ENCODE results near the gene DMAC2. TPM values are rescaled to one million over a fixed set of nuclear protein-coding genes. Genes with fewer than 3 reads are reported as not detected.
"Not testable (repeated sequence)": the region's sequence is repeated elsewhere in the genome, so short reads cannot be mapped to it uniquely, and the experiment has no call there.

Gene DMAC2
- total RNA-seq, 1 donor from 2014 or later = 33.3 TPM

GRCh38 chr19:41435936-41436673 is 3.6 kb downstream of the DMAC2 start:
- Mint-ChIP-seq H3K27me3 (ENCODE audit: unreplicated experiment) (no peaks in the 10 kb centered on the region), H3K4me1 (ENCODE audit: unreplicated experiment) (peaks cover 11% of the 10 kb centered on the region)
- DNase-seq (ENCODE audit: extremely low spot score, unreplicated experiment) = no peak

GRCh38 chr19:41435376-41435775 is 4.3 kb downstream of the DMAC2 start:
- H3K27ac Mint-ChIP-seq (ENCODE audit: unreplicated experiment); H3K27me3 Mint-ChIP-seq (ENCODE audit: unreplicated experiment); H3K4me3 Mint-ChIP-seq (ENCODE audit: unreplicated experiment); DNase-seq (ENCODE audit: extremely low spot score, unreplicated experiment); H3K36me3 Mint-ChIP-seq (ENCODE audit: unreplicated experiment); H3K9me3 Mint-ChIP-seq (ENCODE audit: unreplicated experiment): not testable (repeated sequence)
- peaks cover 11% of the 10 kb centered on the region for H3K4me1 Mint-ChIP-seq (ENCODE audit: unreplicated experiment)

More at GRCh38 chr19:41435936-41436673, 3.6 kb downstream of the DMAC2 start:
- H3K36me3 Mint-ChIP-seq (ENCODE audit: unreplicated experiment) = peaks cover 7% of the 10 kb centered on the region
- no peak for TF ChIP-seq CTCF (IDR thresholded peaks at IDR 0.05)
- no peaks in the 10 kb centered on the region for H3K9me3 Mint-ChIP-seq (ENCODE audit: unreplicated experiment)
- peak overlapping the region; percentile 50 for H3K27ac Mint-ChIP-seq (ENCODE audit: unreplicated experiment)
- H3K4me3 Mint-ChIP-seq (ENCODE audit: unreplicated experiment) = no peak overlapping the region

GRCh38 chr19:41434450-41434849 is 5.3 kb downstream of the DMAC2 start:
- Mint-ChIP-seq H3K36me3 (ENCODE audit: unreplicated experiment) (peaks cover 7% of the 10 kb centered on the region), H3K27ac (ENCODE audit: unreplicated experiment) (no peak overlapping the region), H3K27me3 (ENCODE audit: unreplicated experiment) (no peaks in the 10 kb centered on the region), H3K4me1 (ENCODE audit: unreplicated experiment) (peaks cover 8% of the 10 kb centered on the region), H3K4me3 (ENCODE audit: unreplicated experiment) (no peak overlapping the region), H3K9me3 (ENCODE audit: unreplicated experiment) (no peaks in the 10 kb centered on the region)
- no peak for TF ChIP-seq CTCF (IDR thresholded peaks at IDR 0.05)
- no peak for DNase-seq (ENCODE audit: extremely low spot score, unreplicated experiment)

- TF ChIP-seq CTCF (IDR thresholded peaks at IDR 0.05) = no peak
- Mint-ChIP-seq H3K36me3 (ENCODE audit: unreplicated experiment) (peaks cover 7% of the 10 kb centered on the region), H3K4me3 (ENCODE audit: unreplicated experiment) (no peak overlapping the region), H3K9me3 (ENCODE audit: unreplicated experiment) (no peaks in the 10 kb centered on the region), H3K4me1 (ENCODE audit: unreplicated experiment) (peaks cover under 1% of the 10 kb centered on the region), H3K27ac (ENCODE audit: unreplicated experiment) (no peak overlapping the region), H3K27me3 (ENCODE audit: unreplicated experiment) (no peaks in the 10 kb centered on the region)
- no peak for DNase-seq (ENCODE audit: extremely low spot score, unreplicated experiment)
Observed at GRCh38 chr19:41433171-41433570, 6.5 kb downstream of the DMAC2 start.

- TF ChIP-seq CTCF (IDR thresholded peaks at IDR 0.05) = peak; percentile 35
- Mint-ChIP-seq H3K9me3 (ENCODE audit: unreplicated experiment) (no peaks in the 10 kb centered on the region), H3K27me3 (ENCODE audit: unreplicated experiment) (no peaks in the 10 kb centered on the region), H3K4me1 (ENCODE audit: unreplicated experiment) (peaks cover 9% of the 10 kb centered on the region), H3K27ac (ENCODE audit: unreplicated experiment) (no peak overlapping the region), H3K36me3 (ENCODE audit: unreplicated experiment) (peaks cover 4% of the 10 kb centered on the region), H3K4me3 (ENCODE audit: unreplicated experiment) (no peak overlapping the region)
- DNase-seq (ENCODE audit: extremely low spot score, unreplicated experiment) = no peak
Observed at GRCh38 chr19:41431426-41432386, 8.0 kb downstream of the DMAC2 start.

Data from osteocyte (in vitro differentiated cells).